VCaP (cell line): Measurements from ENCODE around the gene NOC2L.

ENCODE experiments used
- H3K27ac ChIP-seq: fragments of 450-650 bp; 2 replicates; pipeline ENCODE4 v1.5.1; 2017
- TF ChIP-seq, protein P1 (sequence below): fragments of 450-650 bp; conservative IDR thresholded peaks from 2 replicates; pipeline ENCODE4 v1.5.1; 2017; ENCODE audit warnings: mild to moderate bottlenecking, moderate library complexity

The NOC2L gene

DNA sequence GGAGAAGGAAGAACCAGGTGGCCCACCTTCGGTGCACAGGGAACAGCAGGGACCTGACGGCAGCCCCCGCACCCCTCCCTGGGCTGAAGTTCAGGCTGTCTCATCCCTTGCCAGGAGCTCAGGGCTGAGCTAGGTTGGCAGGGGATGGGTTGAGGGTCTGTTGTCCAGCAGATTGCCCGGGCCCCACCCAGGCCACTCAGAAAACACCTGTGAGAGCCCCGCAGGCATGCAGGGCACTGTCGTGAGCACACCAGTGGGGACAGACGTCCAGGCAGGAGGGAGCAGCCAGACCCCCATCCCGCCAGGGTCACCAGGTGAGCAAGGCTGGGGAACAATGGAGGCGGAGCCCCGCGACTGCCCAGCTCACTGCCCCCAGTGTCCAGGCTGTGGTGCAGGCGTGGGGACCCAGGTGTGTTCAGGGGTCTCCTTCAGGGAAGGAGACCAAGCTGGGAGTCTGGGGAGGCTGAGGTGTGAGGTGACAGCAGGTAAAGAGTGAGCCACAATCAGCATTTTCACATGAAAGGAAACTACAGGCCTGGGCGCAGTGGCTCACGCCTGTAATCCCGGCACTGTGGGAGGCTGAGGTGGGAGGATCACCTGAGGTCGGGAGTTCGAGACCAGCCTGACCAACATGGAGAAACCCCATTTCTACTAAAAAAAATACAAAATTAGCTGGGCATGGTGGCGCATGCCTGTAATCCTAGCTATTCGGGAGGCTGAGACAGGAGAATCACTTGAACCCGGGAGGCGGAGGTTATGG lies 44.7 kb downstream of the NOC2L start:
- peak overlapping the region; percentile 99 for H3K27ac ChIP-seq
- TF ChIP-seq, protein P1, sequence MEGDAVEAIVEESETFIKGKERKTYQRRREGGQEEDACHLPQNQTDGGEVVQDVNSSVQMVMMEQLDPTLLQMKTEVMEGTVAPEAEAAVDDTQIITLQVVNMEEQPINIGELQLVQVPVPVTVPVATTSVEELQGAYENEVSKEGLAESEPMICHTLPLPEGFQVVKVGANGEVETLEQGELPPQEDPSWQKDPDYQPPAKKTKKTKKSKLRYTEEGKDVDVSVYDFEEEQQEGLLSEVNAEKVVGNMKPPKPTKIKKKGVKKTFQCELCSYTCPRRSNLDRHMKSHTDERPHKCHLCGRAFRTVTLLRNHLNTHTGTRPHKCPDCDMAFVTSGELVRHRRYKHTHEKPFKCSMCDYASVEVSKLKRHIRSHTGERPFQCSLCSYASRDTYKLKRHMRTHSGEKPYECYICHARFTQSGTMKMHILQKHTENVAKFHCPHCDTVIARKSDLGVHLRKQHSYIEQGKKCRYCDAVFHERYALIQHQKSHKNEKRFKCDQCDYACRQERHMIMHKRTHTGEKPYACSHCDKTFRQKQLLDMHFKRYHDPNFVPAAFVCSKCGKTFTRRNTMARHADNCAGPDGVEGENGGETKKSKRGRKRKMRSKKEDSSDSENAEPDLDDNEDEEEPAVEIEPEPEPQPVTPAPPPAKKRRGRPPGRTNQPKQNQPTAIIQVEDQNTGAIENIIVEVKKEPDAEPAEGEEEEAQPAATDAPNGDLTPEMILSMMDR = no peak

DNA sequence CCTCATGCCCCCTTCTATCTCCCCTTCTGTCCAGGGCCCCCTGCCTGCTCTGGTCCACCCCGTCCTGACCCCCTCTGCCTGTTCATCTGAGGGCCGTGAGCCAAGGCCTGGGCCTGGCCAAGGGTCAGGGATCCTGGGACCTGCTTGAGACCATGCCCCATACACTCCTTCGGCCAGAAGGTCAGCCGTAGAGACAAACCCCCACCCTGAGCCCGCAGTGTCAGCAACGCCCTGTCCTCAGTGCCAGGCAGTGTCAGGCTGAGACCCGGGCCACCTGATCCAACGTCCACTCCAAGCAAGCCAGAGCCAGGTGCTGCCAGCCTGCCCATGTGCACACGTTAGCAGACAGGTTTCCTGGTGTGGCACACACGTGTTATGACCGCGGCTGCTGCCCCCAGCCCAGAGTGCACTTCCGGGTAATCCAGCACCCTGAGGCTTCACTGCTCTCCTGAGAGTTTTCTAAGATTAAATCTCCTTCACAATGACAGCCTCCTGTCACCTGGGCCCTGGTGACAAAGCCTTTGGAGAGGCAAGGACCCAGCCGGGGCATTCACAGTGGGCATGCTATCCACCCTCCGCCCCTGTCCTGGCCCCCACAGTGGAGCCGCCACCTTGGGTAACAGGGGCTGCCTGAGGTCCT lies 45.4 kb downstream of the NOC2L start:
- H3K27ac ChIP-seq = peak overlapping the region; percentile 99
- TF ChIP-seq, protein P1 = no peak

DNA sequence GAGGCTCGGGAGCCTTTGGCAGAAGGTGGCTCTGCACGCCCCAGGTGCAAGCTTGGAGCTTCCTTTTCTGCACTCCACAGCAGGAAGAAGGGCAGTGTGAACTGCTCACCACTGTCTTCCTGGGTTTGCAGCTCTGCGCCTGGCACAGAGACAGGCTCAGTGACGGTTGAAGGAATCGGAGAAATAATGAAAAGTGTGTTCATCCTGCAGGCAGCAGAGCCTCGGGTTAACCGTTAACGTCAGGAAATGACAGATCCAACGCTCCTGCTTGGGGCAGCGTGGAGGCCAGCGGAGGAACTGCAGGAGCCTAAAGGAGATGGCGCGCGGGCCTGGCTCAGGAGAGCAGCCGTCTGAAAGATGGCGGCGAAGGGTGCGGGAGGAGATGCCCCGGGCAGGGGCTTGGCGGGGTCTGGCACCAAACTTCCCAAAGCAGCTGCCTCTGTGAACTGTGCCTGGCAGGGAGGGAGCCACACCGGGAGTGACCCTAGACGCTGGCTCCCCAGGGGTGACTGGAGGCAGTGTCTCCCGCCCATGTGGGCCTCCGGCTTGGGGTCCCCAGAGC lies 46.2 kb downstream of the NOC2L start:
- TF ChIP-seq, protein P1 = peak; percentile 41; the same call in 1 of the 2 replicates

DNA sequence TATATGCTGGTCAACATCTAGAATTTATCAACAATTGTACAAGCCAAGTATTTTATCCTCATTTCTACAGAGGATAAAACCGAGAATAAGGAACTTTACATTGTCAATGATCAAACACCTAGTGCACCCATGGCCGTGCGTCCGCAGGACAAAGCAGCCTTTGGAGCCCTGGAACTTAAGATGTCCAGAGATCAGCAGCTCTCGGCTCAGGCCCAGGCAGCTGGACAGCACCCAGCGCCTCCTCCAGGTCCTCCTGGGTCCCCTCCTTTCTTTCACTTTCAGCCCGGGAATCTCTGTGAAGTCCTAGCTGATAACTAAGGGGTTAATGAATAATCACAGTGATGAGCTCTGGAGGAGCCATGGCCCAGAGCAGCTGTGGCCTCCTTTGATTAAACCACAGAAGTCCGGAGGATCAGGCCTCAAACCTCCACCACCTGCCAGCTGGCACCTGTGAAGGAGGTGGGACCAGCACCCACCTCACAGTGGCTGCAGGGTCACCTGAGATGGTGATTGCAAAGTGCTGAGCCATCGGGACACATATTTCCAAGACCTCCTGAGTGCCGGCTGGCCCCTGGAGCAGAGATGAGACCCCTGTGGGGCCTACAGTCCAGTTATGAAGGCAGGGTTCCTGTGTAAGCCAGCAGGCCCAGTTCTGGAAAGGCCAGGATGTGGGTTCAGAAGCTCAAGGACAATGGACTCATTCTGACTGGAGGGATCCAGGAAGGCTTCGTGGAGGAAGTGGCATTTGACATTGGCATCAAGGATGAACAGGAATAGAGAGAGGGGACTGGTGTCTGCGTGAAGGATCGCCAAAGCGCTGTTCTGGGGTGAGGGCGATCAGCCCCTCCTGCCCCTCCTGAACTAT lies 46.9 kb downstream of the NOC2L start:
- TF ChIP-seq, protein P1 = no peak
- H3K27ac ChIP-seq = no peak overlapping the region

More for the DNA sequence above, 46.2 kb downstream of the NOC2L start:
- peak overlapping the region; percentile 99 for H3K27ac ChIP-seq

DNA sequence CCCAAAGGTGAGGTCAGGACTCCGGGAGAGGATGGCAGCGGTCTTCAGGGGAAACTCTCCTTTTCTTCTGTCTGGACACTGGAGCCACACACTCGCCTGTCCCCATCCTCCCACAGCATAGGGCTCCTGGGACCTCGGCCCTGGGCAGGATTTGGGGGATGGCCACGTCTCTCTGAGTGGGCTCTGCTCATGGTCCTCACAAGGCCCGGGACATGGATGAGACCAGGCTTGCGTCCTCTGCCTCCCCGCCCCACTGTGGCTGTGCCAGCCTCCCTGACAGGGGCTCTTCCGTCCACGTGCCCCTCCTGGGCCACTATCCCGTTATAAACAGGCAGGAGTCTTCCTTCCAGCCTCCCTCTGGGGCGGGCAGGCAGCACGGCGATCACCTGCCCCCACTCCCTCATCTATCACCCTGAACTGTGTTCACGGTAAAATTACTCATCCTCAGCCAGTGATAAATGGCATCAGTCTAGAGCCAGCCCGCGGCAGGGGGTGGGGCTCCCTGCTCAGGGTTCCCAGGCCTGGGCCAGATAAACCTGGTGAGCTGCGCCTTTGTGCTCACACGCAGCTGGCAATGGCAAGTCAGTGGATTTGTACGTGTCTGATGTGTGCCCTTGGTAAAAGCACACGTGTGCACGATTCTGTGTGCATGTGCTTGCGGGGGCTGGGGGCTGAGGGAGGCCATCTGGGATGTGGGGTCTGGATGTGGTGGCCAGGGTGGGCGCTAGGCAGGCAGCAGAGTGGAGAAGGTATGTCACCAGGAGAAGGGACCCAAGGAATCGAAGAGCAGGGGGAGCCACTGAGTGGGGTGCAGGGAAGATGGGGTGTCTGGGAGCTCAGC lies 48.0 kb downstream of the NOC2L start:
- no peak overlapping the region for H3K27ac ChIP-seq
- TF ChIP-seq, protein P1 = no peak

DNA sequence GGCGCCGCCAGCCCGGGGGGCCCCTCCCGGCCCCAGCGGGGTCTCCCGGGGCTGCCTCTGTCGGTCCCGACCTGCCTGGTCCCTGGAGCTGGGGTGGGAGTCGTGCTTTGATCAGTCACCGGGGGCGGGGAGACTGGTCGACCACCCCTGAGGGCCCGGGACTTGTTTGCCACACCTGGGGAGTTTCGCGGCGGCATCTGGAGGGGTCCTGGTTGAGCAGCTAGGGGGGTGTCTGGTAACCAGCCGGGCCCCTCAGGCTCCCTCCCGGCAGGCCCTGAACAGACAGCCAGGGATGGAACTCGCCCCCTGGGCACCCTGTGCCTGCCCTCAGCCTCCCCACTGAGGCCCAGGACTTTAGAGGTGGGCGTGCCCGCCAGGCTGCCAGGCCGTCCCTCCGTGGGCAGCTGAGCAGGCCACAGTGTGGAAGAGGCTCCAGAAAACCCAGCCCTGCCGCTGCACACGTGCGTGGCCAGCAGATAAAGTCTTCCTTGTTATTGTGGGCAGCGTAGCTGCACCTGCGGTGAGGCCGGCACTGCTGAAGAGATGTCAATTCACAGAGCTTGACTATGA lies 48.7 kb downstream of the NOC2L start:
- H3K27ac ChIP-seq = no peak overlapping the region

More for the DNA sequence above, 48.7 kb downstream of the NOC2L start:
- TF ChIP-seq, protein P1 = no peak
